Coronary artery (tissue), 2 donors: ENCODE measurements around the gene RGL2.
A peak's percentile ranks its signal among the peaks of the same experiment; 100 is the strongest.

Source experiments
- DNase-seq: peaks from one replicate; pipeline ENCODE4 v3.0.0-alpha.2; 2017; ENCODE audit warnings: low spot score
- H3K27ac ChIP-seq, 2 donors: fragments of 200-600 bp; sonication (generic); one replicate each; pipeline ENCODE4 v1.5.1; 2016 to 2019
- H3K4me3 ChIP-seq: fragments of 200-600 bp; sonication (generic); 2 replicates; pipeline ENCODE4 v1.5.1; 2016; ENCODE audit warnings: mild to moderate bottlenecking, moderate library complexity
- TF ChIP-seq, protein P1 (sequence below): fragments of 200-600 bp; sonication (generic); IDR thresholded peaks from one replicate; pipeline ENCODE4 v1.5.1; 2019; ENCODE audit warnings: antibody characterized with exemption

The RGL2 gene

DNA sequence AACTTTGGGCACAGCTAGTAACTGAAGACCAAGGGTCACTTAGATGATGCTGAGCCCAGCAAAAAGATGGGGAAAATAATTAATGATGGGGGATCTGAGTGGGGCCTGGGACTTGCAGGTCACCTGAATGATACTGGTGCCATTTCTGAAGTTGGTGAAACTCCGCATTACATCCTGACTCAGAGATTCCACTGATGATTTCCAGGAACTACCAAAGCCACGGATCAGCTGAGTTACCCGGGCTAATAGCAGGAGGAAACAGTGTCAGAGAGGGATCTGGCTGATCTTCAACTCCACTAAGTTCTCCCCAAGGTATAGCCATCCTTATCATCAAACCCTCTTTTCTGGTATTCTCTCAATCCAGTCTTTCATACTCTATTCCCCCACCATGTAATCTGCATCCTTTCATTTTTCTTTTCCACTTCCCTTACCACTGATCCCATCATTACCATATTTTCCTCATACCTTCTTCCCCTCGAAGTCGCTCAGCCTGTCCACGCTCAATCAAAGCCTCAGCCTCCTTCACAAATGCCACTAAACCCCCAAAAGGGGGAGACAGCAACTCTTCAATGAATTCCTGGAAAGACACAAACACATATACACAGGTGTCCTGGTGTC is 47.2 kb downstream of the RGL2 start:
- DNase-seq: no peak
- TF ChIP-seq, protein P1, sequence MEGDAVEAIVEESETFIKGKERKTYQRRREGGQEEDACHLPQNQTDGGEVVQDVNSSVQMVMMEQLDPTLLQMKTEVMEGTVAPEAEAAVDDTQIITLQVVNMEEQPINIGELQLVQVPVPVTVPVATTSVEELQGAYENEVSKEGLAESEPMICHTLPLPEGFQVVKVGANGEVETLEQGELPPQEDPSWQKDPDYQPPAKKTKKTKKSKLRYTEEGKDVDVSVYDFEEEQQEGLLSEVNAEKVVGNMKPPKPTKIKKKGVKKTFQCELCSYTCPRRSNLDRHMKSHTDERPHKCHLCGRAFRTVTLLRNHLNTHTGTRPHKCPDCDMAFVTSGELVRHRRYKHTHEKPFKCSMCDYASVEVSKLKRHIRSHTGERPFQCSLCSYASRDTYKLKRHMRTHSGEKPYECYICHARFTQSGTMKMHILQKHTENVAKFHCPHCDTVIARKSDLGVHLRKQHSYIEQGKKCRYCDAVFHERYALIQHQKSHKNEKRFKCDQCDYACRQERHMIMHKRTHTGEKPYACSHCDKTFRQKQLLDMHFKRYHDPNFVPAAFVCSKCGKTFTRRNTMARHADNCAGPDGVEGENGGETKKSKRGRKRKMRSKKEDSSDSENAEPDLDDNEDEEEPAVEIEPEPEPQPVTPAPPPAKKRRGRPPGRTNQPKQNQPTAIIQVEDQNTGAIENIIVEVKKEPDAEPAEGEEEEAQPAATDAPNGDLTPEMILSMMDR: no peak
- no peak overlapping the region for H3K27ac ChIP-seq
- H3K4me3 ChIP-seq: no peak overlapping the region

DNA sequence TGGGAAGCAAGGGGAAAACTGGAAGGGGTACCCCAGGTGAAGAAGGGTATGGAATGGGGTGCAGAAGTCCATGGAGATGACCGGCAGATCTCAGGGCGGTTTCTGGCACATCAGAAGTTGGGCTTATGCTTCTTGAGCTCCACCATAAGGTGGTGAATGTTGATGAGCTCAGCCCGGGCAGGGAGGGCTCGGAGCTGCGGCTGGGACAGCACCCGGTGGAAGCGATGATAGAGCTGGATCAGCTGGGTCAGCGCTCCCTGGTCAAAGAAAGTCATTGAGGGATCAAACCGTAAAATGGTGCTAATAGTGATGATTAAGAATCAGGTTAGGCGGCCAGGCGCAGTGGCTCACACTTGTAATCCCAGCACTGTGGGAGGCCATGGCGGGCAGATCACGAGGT is 48.0 kb downstream of the RGL2 start:
- DNase-seq: no peak
- H3K4me3 ChIP-seq: no peak overlapping the region

DNA sequence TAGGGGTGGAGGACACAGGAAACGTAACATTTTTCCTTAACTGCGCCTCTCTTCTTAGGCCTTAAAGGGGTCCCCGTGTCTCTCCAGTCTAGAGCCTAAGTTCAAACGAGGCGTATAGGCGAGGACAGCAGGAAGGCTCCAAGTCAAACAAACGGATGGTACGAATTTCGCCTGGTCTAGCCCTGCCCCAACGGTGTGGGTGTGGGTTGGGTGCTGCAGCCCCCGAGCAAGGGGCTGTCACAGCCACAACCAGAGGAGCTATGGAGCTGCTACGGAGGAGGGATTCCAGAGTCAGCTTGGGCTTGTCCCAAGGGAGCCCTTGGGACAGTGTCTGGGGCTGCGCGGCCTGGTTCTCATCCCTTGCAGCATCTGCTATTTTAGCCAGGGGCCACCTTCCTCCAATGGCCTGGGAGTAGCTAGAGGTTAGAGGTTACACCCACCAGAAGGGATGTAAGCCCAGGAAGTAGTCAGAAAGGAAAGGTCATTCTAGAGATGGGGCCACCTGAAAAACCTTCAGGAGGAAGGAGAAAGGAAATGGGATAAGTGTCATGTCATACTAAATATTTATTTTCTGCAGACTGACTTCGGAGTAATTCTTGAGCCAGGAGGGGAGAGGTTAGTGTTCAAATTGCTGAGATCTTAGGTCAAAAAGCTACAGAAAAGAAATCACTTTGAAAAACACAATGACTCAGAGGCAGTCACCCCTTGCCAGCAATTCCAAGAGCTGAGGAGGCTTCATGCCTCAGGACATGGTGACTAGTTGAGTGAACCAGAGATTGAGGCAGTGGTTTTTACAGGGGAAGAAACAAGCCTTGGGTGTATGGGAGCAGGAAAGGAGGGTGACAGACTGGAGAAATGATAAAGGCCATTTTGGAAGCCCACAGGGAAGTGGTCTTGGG is 48.8 kb downstream of the RGL2 start:
- TF ChIP-seq, protein P1: no peak
- DNase-seq: peak; percentile 78
- peak overlapping the region; percentile 92 to 95 for H3K27ac ChIP-seq
- peak overlapping the region; percentile 76 for H3K4me3 ChIP-seq

More for the DNA sequence above, 48.0 kb downstream of the RGL2 start:
- TF ChIP-seq, protein P1: no peak
- peak overlapping the region in 1 of 2 donors; percentile 95 for H3K27ac ChIP-seq

DNA sequence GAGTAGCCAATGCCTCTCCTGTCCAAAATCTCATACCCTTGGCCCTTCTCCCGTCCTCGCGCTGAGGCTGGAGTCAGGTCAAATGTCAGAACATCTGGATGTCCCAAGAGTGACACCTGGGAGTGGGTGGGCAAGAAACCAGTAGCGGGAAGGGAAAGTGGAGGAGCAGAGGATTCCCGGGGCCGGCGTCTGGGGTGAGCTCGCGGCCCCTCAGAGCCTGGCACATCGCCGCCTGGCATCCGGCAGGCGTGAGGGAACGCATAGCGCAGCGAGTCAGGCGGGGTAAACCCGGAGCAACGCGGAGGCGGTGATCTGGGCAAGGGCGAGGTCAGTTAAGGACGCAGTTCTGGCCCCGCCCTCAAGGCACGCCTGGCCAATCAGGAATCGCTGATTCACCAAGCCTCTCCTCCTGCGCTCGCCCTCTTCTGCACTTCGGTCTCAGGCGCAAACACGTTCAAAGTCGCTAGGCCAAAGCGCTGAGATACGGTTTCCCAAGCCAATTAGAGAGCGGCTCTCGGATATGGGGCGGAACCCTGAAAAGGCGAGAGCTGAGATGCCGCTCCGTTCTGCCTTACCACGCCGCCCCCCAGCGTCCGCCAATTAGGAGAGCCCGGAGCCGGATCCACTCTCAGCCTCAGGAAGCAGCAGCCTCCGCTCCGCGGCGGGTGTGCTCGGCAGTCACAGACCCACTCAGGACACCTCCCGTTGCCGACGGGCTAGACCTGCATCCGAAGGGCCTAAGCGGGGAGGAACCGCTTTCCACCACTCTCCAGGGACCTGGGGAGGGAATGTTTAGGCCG is 49.6 kb downstream of the RGL2 start:
- H3K4me3 ChIP-seq: peak overlapping the region; percentile 76
- TF ChIP-seq, protein P1: no peak
- peak overlapping the region; percentile 92 to 95 for H3K27ac ChIP-seq
- DNase-seq: peak; percentile 99

DNA sequence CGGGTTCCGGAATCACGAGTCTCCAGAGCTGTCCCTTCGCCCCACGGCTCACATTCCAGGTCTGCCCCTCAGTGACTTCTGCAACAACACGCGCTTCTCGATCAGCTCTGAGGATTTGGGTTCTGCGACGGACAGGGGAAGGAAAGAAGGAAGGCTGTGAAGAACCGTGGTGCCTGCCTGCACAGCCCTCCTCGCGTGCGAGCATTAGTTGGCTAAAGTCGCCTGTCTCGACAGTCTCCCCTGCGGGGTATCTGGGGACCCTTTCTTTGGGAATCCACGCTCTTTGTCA is 50.2 kb downstream of the RGL2 start:
- DNase-seq: no peak
- Histone ChIP-seq H3K27ac (peak overlapping the region; percentile 92 to 95), H3K4me3 (peak overlapping the region; percentile 76)
- TF ChIP-seq, protein P1: no peak

DNA sequence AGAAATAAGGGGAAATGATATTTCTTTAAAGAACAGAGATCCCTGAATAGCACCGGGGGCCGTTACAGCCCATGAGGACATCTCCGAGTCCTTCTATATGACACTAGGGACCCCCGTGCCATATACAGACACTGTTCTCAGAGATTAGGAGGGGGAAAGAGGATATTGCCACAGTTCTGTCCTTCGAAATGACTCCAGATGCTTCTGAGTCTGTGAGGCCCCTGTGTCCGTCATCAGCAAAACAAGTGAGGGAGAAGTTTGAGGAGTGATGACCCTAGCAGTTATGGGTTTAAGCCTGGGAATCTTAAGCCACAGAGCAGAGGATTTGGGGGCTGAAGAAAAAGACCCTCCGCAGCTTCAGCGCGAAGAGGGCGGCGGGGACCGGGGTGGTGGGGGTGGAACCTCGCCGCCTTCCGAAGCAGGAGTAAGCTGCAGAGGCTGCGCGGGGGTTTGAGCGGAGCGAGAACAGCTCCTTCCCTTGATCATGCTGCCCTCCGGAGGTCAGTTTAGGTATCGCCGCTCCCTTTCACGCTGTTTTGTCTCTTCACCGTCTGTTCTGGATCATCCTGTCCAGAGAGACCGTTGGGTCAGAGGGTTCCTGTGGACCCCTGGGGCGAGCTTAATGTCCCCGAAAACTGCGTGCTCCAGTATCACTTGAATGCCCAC is 50.6 kb downstream of the RGL2 start:
- DNase-seq: peak; percentile 90
- Histone ChIP-seq H3K27ac (peak overlapping the region; percentile 92 to 95), H3K4me3 (peak overlapping the region; percentile 76)
- TF ChIP-seq, protein P1: peak; percentile 99
